NCI-H748 (cell line): ENCODE results near the gene E2F7.

Experiments used
- DNase-seq: peaks from one replicate; lab custom pipeline; 2025; ENCODE audit not compliant: unreplicated experiment; lab: John Stamatoyannopoulos, UW

Gene E2F7

DNA sequence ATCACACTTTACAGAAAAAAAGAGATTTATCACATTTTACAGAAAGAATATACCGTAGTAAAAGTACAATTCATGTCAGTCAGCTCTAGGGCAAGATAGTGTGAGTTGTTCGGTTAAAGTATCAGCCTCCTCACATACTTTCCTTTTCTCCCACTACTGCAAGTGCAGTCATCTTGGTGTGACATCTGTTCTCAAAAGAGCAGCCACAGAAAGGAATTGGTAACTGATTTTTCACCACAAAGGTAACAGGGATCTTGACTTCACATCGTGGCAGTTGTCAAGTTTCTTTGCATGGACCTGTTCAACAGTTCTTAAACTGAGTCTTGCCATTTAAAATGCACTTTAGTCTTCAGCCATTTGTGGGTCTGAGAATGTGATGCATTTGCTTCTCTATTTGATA lies 5.0 kb upstream of the E2F7 start:
- DNase-seq = no peak

DNA sequence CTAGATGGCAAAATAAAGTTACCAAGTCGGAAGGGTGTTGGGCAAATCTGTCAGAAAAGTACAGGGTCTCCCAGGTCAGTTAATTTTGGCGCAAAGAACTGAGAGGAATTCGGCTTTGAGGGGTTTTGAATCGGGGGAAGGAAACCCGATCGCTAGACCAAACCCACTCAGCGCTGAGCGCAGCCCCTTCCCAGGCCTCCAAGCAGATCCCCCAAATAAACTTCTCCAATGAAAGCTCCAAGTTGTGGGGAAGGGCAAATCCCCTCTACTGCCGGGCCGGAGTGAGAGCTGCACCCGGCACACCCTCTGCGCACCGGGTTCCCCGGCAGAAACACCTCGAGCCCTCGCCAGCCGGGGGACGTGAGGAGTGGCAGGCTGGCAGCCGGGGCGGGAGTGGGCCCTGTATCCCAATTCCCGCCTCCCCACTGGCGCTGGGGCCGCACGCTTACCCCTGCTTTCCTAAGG lies 441 bp downstream of the E2F7 start:
- peak; percentile 83 for DNase-seq

DNA sequence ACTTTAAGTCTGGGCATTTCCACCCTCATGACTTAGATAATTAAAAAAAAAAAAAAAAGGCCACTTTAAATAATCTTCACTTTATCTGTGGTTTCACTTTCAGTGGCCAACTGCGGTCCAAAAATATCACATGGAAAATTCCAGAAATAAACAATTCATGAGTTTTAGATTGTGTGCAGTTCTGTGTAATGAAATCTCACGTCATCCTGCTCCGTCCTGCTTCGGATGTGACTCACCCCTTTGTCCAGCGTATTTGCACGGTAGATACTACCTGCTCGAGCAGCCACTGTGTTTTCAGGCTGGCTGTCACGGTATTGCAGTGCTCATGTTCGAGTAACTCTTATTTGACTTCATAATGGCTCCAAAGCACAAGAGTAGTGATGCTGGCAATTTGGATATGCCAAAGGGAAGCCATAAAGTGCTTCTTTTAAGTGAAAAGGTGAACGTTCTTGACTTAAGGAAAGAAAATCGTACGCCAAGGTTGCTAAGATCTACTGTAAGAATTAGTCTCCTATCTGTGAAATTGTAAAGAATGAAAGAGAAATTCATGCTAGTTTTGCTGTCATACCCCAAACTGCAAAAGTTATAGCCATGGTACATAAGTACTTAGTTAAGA lies 2.4 kb downstream of the E2F7 start:
- no peak for DNase-seq

DNA sequence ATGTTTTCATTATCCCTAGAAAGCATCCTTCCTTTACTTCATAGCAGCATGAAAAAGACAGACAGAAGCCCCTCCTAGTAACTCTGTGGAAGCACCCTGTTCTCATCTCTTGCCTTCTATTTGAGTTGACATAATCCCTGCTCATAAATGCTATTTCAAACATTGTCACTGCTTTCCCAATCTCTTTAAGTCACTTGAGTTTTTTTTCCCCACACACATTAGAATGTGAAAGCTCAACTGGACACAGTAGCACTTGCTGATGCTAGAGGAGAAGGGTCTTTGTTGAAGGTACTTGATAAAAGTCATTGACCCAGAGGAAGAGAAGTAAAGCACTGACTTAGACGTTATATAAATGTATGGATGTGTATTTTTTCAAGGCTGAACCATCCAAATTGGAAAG lies 3.0 kb downstream of the E2F7 start:
- no peak for DNase-seq

DNA sequence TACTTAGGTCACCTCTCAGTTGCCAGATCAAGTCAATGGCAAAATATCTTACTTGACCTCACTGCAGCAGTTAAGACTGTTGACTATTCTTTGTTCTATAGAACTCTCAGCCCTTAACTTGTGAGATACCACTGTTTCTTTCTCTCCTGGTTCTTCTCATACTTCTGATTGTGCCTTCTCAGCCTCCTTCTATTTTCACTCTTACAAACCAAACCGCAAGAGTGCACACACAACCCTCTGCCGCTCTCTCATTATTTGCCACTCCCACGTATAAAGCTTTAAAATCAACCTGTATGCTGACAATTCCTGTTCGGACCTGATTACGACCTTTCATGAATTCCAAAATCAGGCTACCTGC lies 4.5 kb downstream of the E2F7 start:
- DNase-seq = no peak

DNA sequence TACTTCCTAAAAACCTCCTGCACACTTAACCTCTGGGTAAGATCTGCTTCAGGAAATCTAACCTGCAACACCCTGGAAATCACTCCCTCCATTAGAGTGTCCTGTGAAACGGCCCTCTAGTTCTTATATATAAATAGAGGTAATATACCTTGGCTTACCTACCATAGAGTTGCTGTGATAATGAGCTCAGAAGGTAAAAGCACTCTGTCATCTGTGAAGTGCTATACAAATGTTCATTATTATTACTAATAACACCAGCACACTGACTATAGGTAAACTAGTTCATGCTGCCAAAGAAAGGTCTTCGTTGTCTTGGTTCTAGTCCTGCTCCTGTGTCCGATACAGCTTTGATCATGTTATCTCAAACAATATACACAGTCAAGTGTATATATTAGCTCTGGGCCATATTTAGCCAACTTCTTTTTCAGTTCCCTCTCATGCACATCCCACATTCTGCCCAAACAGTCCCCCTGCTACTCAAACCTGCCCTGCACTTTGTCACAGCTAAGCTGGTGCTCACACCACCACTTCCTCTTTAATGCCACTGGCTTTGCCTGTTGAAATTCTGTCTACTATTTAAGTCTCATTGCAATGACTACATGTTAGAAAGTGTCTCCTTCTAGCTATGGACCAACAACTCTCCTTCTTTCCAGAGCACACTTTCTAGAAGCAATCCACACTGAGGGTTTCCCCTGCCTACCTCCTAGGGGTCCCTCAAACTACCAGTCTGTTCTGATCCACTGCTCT lies 5.1 kb downstream of the E2F7 start:
- no peak for DNase-seq

DNA sequence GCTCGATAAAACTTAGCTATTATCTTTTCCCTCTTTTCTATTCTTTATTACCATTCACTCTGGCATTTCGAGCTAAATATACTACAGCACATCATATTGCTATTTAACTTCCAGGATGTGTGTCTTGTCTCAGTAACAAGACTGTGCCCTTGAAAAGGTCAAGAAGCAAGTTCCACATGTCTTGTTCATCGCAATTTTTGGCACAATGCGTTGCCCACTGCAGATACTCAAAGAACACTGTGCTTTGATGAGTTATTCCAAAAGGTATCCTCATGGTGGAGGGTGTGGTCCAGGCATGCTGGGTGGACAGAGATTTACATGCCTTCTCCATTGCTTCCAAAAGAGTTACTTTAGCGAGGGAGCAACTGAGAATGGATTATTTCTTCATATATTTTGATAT lies 6.6 kb downstream of the E2F7 start:
- no peak for DNase-seq

DNA sequence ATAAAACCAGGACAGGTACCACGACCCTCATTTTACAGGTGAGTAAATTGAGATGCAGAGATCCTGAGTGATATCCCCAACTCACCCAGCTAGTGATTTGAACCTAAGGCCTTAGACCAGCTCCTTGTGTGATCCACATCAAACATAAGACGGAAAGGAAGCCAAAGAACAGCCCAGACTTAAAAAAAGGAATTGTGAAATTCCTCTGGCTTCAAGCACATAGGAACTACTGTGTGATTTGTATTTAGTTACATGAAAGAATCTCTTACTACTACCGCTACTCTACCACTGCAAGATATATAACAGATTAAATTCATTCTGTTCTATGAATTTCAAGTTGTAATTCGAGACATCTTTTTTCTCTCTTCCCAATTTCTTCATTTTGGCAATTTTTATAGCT lies 10.5 kb downstream of the E2F7 start:
- DNase-seq = no peak

DNA sequence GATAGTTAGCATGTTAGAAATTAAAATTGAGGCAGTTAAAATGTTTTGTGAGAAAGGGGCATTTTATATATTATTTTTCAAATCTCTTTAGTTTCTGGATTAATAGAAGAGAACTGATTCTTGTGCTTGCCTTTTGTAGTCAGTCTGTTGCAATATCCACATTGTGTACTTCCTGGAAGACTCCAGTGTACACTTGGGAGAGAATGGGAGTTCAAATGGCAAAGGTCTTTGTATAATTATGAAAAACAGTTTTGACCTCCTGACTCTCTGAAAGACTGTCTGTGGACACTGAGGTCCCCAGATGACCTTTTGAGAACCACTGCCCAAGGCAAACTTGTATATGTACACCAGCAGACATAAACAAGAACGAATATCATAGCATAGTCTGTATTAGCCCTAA lies 12.1 kb downstream of the E2F7 start:
- no peak for DNase-seq

DNA sequence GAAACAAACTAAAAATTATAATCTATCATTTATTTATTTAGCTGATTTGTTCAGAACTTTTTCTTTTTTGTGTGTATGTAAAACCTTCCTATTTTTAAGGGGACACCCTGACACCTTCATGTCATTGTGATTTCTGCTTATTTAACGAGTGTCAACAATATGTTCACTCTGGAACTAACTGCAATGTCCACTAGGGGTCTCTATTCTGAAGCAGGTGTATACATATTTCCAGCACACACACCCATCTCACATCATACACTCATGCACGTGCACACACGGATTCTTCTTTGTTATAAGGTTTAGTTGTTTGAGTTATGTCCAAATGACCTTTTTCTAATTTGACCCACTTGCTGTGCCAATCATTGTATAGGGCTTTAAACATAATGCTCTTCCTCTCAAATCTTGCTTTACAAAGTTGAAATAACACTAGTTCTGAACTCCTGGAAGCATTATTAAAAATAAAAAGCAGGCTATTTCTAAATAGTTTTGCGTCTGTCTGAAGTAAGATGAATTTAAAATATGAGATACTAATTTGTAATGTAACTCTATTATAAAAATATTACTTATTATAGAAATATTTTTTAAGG lies 15.5 kb downstream of the E2F7 start:
- DNase-seq = peak; percentile 84

DNA sequence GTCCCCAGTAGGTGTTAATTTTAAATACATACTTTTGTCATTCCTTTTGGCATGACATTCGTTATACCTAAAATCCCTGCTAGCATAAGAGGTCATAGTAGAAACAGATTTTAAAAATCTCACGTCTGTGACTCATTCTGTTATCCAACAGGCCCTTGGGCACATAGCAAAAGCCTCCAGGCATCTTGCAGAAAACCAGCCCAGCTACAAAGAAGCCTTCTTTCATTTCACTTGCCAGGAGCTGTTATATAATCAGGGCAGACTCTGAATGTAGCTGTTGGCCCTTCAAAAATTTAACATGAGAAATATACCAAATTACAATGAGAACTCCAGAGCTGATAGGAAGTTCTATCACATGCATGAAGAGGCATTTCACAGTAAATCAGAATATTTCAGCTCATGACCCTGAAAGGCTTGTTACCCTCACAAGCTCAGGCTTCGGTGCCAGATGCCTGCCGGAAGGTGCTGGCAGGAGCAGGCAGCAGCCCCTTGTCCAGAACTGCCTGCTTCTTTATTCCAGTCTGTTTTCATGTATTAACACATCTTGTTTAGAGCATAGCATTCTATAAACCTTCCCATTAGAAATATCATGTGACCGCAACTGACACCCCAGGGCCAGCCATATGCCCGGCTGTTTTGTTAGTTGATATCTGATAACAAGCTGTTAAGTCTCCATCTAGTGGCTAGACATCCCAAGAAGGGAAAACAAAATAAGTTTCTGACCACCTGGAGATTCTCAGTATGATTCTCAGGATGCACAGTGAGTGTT lies 17.8 kb downstream of the E2F7 start:
- DNase-seq = no peak

DNA sequence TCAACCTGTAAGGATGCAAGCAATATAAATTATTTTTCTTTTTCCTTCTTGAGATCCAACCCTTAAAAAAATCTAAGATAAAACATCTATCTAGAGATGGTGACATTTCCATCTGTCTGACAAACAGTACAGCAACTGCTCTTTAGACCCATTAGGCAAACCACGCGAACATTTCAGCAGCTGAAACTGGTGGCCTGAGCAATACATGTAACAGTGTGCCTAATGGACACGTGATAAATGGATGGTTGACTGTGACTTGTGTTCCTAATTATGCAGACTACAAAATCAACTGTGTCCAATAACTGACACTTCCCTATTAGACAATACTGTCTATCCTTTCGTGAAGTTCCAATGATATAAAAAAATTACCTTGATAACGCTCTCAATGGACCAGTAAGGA lies 18.9 kb downstream of the E2F7 start:
- no peak for DNase-seq

DNA sequence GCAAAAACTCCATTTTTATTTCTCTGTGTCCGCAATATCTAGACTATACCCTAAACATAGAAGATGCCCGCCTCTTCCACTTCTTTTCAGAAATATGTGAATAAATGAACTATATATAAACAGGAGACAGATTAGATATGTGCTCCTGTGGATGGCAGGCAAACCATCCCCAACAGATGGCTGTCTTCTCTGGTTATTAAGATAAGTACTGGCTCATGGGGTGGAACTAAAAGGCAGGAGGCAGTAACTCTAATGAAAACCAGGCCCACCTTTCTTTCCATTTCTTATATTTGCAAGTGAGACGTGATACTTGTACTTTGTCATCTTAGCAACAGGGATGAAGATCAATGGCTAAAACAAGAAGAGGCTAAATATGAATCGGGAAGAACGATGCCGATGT lies 20.2 kb downstream of the E2F7 start:
- DNase-seq = no peak

DNA sequence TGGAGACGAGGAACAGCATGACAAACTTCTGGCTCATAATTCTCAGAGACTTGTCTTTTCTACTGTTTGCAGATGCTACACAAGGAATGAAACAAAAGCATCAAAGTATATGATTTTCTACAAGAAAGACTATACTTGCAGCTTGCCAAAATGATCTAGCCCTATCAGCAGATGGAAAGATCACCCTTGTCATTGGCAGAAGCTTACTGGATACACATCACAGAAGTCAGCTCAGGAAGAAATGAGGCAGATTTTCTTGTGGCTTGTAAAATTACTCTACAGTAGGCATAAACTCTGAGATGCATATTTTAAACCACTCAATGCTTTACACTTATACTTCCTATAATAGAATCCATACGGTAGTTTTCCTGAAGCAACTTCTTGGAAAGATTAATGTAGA lies 20.6 kb downstream of the E2F7 start:
- no peak for DNase-seq

DNA sequence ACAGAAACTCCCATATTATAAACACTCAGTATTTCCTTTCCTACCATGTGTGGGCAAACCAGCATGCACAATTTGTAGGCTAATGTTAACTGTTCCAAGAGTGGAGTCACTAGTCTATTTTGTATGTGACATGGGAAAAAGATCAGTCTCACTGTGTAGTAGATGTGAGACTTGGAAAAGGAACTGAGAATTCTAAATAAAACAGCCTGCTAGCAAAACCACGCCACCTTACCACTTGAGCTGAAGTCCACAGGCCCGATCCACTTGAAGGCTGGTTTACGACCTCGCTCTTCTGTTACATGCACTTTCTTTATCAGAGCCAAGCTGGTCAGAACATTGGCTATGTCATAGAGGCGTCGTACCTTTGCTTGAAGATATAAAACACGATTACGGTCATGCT lies 22.5 kb downstream of the E2F7 start:
- DNase-seq = no peak

DNA sequence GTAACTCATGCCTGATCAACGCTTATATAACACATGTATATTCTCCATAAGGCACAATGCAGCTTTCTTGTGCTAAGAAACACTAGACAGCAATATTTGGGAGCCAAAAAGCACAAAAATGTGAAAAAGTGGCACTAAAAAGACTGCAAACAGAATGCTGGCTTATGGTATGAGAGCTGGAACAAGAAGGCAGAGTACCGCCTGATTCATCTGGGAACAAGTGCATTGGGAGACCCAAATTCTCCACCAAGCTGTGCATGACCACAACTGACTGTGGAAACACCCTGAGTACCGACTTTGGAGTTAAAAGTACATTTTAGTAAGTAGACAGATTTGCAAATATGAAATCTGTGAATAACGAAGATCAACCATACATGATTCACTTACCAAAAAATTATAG lies 25.1 kb downstream of the E2F7 start:
- DNase-seq = no peak

DNA sequence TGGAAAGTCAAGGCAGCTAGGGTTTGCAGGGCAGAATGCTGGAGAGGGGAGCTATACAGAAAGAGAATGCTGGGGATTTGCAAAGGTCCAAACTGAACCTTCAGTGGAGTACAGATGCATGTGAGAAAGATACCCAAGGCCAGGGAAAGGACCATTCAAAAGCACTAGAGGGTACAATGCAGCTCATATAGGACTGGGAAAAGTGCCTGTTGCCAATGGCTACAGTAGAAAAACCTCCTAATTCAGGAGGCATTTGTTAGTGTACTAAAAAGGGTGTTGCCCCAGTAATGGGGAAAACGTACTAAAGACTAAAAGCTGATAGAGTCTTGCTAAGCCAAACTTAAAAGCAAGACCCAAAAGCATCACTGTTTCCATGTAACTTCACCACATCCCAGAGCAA lies 30.1 kb downstream of the E2F7 start:
- no peak for DNase-seq

DNA sequence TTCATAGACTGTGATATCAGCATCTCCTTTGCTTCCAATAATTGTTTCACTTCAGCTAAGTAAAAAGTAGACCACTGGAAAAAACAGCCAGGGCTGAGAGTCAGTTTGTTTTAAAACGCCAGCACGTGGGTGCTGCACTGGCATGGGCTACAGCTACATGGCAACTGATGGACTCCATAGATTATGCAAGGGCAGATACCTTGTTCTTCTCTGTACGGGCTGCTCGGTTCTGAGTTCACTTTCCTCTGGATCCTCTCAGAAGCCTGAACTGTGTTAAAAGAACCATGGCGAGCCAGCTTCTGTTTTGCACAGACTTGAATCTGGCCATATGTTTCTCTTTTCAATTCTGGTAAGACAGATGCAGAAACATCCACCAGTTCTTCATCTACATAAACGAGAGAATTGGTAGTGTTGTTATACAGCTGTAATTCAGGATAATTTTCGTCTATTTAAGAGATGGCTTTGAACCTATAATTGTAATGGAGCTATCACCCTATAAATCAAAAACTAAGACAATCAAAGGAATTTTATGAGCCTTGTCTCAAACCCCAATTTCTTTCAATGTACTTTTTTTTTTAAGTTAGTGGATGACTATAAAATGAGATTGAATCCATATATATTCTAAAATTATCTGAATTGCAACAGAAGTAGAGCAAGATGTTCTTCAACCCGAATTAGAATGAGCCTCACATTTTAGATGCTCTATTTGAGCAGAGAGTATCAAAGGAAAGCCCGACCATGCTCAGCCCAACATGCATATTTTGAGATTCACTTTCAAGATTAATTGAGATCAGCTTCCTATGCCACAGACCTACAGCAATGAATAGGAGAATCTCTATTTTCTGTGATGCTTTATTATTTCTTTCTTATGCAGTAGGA lies 31.5 kb downstream of the E2F7 start:
- DNase-seq = no peak

DNA sequence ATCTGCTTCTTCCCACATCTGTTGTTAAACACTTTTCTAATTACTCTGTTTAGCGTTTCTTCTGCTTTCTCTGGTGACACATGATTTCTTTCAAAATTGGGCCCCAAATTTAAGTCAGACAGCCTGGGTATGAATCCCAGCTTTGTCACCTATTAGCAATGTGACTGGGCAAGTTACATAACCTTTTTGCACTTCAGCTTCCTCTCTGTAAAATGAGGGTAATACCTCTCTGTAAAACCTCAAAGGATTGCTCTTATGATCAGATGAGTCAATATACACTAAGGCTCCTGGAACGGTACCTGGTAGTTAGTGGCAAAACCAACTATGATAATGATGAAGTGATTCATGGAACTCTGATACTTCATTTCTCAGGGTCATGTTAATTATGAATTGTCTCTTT lies 33.0 kb downstream of the E2F7 start:
- no peak for DNase-seq

DNA sequence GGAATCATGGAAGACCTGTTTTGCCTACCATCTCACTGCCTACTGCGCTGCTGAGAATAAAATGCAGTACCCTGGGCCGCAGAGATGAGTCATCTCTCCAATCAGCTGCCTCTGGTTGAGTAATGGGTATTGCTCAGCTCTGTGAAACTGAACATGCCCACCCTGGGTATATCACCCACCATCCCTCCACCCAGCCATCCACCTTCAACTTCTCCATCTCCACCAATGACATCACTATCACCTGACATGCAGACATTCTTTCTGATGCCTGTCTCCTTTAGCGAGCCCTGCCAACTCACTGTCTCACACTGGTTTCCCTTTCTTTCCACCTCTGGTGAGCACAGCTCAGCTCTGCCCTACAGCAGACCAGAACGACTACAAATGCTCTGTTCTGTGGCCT lies 33.6 kb downstream of the E2F7 start:
- no peak for DNase-seq

DNA sequence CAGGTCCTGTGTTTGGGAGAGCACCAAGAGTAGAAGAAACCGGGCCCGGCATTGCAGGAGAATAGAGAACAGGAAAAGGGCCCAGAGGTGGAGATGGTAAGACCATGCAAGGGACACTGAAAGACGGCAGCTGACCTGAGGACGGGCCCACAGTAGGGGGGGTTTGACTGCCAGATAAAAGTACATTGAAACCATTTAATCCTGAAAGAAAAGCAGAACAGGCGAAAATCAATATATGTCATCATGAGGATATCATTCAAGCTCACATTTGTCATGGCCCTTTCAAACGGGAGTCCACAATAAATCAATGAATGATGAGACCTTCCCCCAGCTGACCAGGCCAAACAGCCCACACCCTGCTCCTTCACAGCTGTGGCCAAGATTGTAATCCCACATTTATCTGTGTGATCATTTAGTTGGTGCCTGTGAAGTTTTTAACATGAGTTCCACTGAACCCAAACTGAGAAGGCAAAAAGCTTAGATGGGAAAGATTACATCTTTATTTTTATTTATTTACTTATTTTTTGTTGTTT lies 39.5 kb downstream of the E2F7 start:
- DNase-seq = no peak
